HG03575 (cell line): ENCODE results near the gene PPAT.
A peak's percentile ranks its signal among the peaks of the same experiment; 100 is the strongest.

Experiments used
- ATAC-seq: cut with Tn5 transposase; IDR thresholded peaks from one replicate; pipeline ENCODE4 v1.9.1; 2021; ENCODE audit not compliant: unreplicated experiment, insufficient number of reproducible peaks, low FRiP score; ENCODE audit errors: extremely low read depth

Gene PPAT

DNA sequence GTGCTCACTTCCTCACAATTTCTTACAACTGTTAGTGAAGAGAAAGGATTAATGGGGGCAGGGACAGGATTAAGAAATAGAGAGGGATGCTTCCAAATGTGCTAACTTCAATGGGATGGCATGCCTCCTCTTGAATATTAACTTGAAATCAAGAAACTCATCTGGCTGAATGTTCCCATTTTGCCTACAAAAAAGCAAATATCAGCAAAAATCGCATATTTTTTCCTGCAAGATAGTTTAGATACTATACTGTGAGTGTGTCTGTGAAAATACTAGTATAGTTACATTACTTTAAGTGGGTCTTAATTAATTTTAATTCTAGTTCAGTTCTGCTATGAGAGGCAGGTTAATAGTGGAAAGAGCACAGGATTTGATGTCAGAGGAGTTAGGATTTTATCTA lies 5.6 kb upstream of the PPAT start:
- ATAC-seq = no peak

DNA sequence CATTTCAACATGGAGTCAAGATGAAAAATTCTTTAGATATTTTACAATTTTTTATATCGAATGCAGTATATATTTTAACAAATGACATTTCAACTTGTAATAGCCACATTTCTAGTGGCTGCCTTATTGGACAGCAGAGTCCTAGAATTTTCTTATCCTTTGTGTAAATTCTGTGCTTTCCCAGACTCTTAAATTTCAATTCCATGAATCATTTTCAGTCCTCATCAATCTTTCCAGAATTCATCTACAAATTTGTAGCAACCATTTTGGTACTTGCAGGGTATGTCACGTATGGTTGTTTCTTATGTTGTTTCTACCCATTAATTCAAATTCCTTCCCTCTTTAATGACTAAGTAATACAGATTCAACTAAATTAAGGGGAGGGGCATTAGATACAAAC lies 3.4 kb upstream of the PPAT start:
- ATAC-seq = no peak

DNA sequence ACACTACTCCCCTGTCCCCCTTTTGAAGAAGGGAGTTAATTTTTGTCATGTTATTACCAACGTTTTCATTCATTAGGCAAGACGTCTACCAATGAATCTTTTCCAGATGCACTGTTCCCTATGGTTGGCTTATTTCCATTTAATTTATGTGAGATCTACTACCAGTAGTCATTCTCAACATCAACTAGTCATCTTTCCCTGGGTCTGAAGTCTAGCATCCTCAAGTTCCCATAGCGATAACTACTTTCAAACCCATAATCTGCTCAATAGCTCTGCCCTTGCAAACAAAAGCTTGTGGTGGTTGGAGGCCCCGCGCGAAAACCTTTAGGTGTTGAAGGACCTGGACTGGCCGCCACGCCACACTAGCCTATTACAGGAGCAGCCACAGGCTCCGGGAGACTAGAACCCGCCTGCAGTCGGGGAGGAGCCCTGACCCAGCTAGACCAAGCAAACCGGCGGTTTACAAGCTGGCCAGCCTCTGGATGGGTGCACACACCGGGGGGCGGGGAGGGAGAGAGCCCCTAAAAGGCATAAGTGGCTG lies 746 bp downstream of the PPAT start:
- no peak for ATAC-seq

DNA sequence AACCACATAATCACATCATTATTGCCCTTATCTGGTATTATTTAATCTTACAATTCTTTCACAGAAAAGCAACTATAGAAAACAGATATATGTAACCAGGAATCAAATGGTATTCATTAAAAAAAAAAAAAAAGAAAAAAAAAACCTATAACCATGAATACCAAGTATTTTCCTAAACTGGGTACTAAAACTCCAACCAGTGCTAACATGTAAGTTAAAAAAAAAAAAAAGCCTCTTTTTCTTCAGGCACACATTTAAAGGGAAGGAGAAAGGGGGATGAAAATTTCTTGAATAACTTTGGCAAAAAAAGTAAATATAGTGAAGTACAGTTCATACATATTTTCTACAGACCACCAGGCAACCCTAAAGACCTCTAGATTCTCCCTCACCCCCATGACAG lies 2.1 kb downstream of the PPAT start:
- no peak for ATAC-seq

DNA sequence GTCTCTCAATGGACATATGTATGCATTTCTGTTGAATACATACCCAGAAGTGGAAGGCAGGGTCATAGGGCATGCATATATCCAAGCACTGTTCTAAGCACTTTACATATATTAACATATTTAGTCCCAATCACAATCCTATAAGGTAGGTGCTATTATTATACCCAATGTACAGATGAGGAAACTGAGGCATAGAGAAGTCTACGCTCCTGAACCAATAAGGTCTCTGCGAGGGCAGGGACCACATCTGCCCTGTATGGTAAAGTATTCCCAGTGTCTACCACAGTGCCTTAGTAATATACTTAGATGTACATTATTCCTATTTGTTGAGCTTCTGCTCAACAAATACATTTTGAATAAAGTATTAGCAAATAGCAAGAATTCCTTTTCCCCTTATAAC lies 5.2 kb downstream of the PPAT start:
- ATAC-seq = no peak

DNA sequence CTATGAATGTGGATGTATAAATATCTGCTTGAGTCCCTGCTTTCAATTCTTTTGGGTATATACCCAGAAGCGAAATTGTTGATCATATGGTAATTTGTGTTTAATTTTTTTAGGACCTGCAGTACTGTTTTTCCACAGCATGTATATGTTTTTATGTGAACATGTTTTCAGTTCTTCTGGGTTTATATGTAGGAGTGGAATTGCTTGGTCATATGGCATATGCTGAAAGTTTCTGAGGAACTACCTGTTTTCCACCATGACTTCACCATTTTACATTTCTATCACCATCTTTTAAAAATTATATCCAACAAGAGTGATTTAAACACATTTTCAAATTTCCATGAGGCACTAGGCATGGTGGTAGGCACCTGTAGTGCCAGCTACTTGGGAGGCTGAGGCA lies 8.2 kb downstream of the PPAT start:
- no peak for ATAC-seq

DNA sequence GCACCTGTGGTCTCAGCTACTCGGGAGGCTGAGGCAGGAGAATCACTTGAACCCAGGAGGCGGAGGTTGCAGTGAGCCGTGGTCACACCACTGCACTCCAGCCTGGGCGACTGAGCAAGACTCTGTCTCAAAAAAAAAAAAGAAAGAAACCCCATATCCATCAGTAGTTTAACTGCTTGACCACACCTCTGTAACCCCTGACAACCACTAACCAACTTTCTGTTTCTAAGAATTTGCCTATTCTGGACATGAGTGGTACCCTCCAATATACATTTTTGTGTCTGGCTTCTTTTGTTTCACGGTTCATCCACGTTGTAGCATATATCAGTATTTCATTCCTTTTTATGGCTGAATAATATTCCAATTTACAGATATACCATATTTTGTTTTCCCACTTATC lies 9.1 kb downstream of the PPAT start:
- ATAC-seq = peak; percentile 58

DNA sequence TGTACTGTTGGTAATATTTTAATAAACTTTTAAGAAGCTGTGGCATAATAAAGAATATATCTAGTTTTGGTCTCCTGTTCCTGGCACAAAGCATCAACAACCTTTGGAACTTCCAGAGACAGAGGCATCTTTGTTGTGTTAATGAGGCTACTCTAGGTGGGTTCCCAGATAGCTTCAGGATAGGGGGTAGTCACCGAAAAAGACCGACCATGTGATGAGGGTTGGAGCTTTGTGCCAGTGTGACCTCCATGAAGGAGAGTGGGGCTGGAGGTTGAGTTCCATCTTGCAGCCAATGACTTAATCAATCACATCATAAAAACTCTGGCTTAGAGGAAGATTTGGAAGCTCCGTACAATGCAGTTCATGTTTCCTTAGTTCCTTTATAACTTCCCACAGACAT lies 9.9 kb downstream of the PPAT start:
- no peak for ATAC-seq

DNA sequence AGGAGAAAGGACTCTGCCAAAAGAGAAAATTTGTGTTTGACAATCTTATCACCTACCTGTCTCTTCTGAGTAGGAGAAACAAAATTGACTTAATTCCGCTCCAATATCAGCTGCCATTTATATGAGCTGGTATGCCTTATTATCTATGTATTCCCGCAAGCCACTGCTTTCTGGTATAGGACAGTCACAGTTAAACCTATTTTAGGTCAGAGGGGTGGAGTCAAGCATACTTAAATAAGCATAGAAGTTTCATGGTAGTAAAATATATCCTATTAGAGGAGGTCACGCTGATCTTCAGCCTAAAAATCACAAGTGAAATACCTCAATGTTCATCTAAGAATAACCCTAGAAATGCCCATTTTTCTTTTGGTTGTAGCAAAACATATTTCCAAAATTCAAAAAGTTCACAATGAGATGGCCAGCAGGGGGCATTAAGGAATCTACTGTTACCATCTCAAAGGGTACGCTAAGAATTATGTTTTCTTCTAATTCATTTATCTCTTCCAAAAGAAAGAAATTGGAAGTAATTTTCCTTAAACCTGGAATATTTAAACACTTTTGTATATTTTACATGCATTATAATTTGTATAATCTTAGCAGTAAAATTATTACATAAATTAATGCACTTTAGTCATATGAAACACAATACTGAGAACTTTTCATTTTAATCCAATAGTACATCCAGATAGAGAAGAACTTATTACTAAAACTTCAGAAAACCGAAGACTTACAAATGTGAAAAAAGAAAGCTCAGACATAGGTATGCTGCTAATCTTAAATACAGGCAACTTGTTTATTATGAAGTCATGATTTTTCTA lies 10.5 kb downstream of the PPAT start:
- ATAC-seq = no peak

DNA sequence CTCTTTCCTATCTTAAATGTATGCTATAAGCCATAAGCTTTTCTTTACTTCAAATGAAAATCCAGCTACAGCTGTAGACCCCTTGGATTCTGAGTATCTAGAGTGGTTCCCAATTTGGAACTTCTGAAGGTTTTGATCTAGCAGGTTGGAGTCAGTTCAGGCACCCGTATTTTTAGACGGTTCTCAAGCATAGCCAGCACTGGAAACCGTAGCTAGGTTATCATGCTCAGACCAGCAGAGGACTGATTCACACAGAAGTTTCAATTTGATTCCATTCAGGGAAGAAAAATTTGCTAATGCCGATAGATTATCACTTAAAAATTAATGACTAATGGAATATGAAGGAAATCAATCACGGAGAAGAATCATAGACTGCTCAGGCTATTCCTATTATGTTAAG lies 11.2 kb downstream of the PPAT start:
- ATAC-seq = no peak

DNA sequence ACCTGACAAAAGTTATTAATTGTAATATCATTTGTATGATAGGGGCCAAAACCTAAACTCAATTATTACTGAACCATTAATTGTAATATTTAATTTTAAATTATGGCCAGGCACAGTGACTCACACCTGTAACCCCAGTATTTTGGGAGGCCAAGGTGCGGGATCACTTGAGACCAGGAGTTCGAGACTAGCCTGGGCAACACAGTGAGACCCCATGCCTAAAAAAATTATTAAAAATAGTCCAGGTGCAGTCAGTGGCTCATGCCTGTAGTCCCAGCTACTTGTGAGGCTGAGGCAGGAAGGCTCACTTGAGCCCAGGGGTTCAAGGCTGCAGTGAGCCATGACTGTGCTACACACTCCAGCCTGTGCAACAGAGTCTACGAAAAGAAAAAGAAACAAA lies 18.0 kb downstream of the PPAT start:
- ATAC-seq = no peak

DNA sequence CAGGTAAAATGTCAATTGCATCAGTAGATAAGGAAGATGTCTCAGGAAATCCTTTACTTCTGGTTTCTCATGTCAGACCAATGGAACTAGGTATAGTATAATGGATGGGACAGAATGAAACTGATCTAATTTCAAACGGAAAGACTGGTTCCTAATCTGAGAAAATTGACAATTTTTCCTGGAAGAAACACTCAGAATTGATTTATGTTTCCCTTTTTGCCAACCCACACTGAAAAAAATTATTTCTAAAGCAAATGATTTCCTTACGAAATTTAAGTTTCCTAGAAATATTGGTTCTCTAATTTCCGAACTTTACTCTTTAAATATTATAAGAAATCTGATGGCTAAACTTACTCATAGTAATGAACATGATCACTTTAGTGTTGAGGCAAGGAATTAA lies 19.1 kb downstream of the PPAT start:
- no peak for ATAC-seq

DNA sequence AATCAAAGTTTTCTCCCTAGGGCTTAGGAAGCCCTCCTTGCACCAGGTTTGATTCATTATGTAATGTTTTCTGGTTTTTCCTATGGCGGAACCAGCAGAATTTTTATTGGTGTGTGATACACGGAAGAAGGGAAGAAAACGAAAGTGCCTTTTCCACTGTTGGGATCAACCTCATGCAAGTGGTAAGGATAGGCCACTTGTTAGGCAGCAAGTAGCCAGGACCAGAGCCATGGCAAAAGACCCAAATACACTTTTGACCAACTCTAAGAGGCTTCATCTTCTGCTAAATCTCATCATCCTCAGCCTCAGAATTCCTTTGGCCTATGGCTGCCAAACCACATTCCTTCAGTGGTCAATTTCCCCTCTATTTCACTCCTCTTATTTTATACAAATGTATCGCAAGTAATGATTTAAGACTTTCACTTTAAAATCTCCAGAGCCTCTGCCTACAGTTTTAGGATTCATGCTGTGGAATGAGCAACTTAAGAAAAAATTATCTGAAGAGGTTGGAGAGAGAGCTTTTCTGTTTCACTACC lies 21.2 kb downstream of the PPAT start:
- no peak for ATAC-seq

DNA sequence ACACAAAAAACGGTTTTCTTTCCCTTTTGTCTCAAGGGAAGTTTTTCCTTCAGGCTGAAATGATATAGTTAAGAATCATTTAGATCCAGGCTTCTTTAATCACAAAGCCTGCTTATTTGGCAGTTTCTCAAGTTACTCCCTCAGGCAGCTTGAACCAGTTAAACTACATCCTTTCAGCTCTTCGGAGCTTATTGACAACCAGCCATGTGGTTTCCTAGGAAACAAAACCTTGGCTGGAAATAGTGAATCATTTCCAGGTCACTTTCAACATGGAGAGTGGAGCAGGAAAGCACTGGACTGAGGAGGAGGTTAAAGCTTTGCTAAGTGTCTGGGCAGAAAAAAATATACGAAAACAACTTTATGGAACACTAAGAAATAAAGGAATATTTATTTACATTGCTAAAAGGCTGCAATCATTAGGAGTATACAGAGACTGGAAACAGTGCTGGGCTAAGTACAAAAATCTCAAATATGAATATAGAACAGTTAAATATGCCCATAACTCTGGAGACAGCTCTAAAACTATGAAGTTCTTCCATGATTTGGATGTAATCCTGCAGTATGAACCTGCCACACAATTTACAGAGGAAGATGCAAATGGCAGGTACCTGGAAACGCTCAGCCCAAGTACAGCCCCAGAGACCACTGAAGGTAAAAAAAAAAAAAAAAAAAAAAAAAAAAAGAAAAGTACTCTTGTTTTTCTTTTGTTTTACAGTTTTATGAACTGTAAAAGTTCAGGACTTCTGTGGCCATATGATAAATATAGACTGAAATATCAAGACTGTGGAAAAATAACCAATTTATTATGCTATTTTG lies 25.0 kb downstream of the PPAT start:
- no peak for ATAC-seq

DNA sequence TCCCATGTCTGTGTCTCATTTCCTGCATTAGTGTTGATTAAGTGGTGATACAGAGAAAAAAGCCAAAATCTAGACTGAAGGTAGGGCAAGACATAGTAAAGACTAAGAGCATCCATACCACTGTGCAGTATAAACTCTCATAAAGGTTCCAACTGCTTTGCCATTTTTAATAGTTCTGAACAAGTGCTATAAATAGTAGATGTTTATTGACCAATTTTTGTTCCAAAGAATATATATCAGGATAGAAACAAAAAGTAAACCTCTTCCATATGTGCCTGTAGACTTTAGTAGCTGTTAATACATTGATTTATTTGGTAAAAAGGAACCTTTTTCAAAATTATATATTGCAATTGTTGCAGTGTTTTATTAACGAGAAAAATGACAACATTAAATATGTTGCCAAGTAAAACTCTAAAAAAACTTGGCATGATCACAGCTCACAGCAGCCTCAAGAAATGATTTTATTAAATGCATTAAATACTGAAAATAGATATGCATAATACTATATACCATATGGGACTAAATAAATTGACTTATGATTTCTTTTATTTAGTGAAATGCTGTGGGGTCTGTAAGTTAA lies 25.8 kb downstream of the PPAT start:
- no peak for ATAC-seq

DNA sequence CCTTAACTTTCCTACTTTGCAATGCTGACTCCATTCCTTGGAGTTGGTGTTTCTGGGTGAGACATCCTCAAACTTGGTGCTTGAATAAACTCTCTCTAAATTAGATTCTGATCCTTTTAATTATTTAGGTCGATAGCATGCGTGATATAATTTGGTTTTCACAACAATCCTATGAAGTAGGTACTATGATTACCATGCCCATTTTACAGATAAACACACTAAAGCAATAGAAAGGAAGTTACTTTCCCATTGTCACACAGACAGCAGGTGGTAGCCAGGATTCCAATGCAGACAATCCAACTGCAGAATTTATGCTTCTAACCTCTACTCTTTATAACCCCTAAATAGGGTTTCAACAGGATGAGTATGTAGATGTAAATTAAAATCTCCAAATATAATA lies 26.4 kb downstream of the PPAT start:
- no peak for ATAC-seq

DNA sequence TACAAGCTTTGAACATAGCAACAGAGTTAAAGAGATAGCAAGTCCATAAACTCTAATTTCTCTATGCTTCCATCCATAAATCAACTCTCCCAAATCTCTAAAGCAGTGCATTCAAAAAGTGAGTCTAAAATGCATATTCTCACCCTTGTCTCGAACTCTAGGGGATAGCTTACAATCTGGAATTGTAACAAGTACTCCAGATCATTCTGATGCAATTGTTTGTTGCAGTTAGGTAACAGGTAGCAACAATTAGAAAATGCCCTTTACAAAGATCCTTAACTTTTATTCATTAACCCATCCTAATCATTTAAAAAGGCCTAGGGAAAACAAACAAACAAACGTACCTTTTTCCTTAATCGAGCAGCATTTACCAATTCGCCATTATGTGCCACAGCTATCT lies 29.3 kb downstream of the PPAT start:
- no peak for ATAC-seq

DNA sequence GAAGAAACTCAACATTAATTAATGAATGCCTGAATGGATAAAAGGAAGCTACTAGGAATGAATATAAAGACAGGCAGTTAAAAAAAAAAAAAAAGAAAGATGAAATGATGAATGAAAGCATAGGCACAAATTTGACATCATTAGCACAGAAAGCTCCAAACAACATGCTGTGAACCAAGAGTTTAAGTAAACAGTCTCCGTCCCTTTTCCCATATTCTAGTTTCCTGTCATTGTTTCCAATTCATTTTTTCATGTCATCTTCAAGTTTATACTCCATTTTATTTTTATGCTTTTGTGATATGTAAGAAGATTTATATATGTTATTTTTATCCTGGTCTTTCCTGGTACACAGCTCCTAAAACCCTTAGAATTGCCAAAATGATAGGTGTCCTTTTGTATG lies 30.4 kb downstream of the PPAT start:
- ATAC-seq = no peak

DNA sequence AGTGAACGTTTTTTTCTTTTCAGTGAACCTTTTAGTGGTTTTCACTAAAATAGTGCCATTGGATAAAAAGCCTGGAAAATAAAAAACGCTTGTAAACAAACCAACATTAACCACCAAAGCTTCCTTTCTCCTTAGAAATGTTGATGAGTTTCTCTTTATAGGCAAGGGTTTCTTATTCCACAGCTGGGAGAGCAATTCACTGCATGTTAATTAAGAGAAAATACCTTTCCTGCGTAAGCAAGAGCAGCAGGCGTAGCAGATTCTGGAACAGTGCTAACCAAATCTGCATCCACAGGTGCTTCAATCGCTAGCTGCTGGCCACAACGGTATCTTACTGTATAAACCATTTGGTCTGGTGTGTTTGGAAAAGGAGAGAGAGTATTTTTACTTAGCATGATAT lies 34.9 kb downstream of the PPAT start:
- no peak for ATAC-seq

DNA sequence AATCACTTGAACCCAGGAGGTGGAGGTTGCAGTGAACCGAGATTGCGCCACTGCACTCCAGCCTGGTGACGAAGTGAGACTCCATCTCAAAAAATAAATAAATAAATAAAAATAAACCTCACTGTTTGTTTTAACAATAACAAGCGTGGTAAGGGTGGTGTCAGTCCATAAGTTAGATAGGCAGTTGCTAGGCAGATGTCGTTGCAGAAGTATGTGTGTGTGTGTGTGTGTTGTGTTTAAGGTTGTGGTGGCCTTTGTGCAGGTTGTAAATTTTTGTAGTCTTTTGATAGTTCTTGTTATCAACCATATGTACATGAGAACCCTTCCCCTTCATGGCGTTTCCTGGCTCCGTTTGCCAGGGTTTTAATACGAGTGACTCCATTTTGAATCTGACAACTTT lies 44.1 kb downstream of the PPAT start:
- no peak for ATAC-seq
